Anterior cingulate cortex (tissue), 58 donors: Measurements from ENCODE around the gene PSMB11.

Source experiments
- DNase-seq, 58 donors: peaks; one replicate each; lab custom pipeline; 2025; lab: John Stamatoyannopoulos, UW

The PSMB11 gene

DNA sequence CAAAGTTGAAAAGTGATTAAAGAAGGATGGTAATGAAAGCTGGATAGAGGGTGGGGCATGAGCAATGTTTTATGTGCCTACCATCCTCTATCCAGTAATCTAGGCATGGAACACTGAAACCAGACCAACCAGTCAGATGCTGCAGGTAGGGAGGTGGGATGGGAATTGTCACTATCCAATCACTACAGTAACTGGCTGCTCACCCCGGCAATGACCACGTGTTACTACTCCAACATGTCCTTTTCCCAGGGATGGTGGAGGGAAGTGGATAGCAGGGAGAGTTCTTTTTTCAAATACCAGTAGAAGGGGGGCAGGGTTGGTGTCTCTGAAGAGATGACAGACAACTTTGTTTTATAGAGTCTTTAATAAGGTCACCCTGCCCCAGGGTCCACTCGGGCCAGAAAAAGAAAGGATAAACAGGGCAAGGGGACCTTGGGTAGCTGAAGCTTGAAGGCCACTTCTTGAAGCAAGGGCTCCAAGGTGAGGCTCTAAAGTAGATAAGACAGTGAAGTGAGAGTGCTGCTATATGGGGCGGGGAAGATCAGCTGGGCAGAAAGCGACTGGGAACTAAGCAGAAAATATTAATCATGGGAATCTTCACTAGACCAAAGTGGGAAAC is 30.0 kb downstream of the PSMB11 start:
- DNase-seq: no peak

DNA sequence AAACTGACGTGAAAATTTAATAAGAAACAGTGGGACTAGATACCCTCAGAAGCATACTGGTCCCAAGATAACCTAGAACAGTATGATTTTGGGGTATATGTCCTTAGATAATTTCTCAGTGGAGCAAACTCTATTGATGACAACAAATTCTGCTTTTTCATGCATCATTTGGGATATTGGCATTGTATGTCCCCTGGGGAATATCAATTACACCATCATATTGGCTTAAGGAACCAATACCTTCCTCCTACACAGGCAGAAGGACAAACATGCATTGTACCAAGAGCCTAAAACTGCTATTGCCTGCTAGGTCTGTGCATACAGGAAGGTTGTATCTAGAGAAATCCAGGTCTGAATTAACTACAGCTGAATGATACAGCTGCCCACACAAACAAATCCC is 32.9 kb downstream of the PSMB11 start:
- DNase-seq: no peak

DNA sequence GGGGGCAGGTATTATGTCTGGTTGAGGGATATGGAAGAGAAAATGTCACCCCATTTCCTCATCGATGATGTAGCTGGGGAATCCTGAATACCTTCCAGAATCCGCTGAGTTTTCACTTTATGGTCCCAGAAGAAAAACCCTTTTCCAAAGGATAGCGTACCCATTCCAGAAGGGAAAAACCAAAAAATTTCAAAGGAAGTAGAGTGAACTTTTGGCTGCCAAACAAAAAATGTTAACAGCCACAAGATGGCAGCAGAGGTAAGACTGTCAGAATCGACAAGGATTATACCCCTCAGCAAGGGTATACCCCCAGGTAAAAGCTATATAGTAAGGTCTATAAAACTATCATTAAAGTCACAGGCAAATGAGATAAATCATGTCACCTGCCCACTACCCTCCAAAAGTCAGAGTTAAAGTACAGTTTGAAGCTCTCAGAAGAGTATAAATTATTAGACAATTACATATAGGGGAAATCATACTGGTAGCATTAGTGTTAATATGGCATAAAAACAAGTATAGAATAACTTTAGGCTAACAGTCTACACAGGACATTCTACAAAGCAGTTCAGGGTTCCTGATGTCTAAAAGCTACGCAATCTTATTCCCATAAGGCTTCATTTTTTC is 34.9 kb downstream of the PSMB11 start:
- no peak for DNase-seq

DNA sequence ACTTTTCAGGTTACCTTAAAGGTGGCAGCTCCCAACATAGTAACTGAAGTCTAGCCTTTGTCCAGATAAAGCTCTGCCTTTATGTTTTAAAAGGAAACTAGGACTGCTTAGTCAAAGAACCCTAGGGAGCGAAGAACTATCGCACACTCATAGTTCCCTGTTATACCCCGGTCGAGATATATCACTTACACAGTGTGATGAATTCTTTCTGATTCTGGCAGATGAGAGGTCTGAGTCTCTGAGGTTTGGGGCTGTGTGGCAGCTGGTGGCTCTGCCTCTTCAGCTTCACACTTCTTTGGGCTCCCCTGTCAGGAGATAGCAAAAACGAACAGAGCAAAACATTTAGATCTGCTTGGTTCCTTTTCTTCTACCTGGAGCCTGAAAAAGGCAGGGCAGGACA is 36.0 kb downstream of the PSMB11 start:
- DNase-seq: no peak

DNA sequence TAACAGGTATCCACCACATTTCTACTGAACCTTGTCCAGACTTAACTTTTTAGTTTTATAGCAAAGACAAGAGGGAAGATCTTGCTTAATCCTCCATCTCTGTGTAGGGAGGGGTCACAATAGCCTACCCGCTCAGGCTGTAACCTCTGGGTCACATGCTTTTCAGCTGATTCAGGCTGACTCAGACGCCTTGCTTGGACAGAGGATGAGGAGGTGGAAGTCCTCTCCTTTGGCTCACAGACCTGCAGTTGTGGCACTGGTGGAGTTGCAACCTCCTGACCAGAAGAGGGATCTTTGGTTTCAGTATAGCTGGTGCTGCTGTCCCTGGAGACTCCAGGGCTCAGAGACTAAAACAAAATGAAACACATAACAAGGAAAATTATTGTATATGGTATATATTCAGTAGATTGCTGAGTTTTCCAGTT is 36.7 kb downstream of the PSMB11 start:
- no peak for DNase-seq

DNA sequence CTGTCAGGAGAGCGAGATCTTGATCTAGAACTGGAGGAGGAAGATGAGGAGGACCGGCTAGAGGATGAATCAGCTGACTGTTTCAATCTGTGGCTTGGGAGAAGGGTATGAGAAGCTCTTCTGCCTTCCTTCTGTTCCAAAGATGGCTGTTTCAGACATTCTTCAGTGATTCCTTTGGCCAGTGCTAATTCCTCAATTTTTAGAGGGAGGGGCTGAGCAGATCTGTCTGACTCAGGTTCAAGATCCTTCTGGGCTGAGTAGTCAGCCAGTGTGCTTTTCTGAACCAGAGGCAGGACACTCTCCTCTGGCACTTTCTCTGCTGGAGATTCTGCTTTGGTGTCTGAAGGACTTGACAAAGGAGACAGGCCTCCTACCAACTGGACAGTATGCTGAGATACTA is 37.7 kb downstream of the PSMB11 start:
- DNase-seq: no peak

DNA sequence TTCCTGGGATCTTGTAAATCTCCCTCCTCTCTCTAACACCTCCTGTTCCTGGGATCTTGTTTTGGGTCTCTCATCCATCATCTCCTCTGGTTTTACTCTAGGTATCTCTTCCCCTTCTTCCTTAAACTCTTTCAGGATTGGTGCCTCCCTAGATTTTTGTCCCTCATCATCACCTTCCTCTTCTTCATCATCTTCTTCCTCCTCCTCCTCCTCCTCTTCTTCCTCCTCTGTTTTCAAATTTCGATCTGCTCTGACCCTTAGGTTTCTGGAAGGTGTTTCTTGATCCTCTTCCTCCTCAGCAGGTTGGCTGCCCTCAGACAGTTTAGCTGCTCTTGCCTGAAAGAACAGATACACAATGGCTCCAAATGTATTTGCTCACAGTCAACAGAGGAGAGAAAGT is 38.5 kb downstream of the PSMB11 start:
- DNase-seq: no peak

DNA sequence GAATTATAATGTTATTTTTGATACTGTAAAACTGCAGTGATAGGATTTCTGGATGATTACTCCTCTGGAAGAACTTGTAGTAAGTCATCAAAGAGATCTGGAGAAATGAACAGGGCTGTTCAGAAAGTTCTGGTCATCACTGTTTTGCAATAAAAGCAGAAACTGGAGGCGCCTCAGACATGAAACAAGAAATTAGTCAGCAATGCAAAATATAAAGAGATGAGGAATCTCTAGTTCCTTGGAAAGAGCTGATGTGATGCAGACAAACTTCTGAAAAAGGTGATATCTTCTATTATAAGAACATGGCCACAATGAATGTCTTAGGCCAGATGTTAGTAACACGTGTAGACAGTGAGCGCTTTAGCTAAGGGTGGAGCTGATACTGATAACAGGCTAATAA is 43.4 kb downstream of the PSMB11 start:
- DNase-seq: no peak

DNA sequence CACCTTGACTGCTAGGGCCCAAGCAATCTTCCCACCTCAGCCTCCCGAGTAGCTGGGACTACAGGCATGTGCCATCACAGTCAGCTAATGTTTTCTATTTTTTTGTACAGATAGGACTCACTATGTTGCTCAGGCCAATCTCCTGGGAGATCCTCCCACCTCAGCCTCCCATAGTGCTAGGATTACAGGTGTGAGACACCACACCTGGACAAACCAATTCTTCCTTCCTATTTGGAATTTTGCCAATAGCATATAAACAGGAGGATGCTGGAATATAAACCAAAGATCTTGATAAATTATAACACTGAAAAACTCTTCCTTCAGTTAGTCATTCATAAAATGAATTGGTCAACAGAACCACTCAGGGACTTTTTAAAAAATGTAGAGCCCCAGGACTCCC is 44.6 kb downstream of the PSMB11 start:
- no peak for DNase-seq

DNA sequence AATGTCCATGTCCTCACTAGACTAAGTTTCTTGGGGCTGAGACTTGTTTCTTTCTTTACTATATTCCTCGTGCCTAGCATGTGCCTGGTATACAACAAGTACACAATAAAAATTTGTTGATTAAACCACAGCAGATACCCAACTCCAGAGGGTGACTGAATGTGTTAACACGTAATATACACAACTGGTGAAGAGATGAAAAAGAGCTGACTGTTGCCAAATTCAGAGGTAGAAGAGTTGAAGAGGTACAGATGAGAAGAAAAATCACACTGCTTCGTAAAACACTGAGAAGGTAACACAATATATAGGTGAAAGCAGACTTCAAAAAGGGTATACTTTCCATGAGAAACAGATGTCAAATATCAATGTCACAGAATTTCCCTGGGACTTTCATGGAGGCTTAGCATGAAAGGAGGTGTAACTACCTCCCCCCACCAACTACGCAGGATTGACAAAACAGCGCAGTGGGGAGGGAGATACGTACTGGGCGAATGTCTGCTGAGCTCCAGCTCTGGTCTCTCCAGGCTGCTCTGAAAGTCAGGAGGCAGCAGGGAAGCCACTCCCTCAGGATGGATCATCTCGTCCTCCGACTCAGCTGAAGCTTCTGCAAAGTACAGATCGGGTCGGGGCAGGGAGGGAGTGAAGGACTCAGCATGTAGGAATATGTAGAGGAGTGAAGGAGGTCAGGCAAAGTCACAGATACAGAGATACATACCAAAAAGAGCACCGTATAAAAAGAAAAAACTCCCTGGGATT is 47.7 kb downstream of the PSMB11 start:
- DNase-seq: no peak

DNA sequence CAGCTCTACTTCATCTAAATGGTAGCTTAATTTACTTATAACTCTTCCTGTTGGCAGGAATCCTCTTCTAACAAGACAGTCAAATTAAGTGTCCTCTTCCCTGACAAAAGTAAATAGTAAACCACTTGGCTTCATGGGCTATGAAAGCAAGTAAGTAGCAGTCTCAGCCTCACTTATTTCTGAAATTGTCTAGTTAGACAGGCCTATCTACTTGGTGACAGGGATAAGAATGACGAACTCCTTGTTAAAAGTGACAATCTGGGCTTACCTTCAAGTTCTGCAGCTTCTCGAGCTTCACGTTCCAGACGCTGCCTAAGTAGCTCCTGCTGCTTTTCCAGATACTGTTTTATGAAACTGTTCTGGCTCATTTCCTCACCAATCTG is 48.2 kb downstream of the PSMB11 start:
- DNase-seq: no peak

DNA sequence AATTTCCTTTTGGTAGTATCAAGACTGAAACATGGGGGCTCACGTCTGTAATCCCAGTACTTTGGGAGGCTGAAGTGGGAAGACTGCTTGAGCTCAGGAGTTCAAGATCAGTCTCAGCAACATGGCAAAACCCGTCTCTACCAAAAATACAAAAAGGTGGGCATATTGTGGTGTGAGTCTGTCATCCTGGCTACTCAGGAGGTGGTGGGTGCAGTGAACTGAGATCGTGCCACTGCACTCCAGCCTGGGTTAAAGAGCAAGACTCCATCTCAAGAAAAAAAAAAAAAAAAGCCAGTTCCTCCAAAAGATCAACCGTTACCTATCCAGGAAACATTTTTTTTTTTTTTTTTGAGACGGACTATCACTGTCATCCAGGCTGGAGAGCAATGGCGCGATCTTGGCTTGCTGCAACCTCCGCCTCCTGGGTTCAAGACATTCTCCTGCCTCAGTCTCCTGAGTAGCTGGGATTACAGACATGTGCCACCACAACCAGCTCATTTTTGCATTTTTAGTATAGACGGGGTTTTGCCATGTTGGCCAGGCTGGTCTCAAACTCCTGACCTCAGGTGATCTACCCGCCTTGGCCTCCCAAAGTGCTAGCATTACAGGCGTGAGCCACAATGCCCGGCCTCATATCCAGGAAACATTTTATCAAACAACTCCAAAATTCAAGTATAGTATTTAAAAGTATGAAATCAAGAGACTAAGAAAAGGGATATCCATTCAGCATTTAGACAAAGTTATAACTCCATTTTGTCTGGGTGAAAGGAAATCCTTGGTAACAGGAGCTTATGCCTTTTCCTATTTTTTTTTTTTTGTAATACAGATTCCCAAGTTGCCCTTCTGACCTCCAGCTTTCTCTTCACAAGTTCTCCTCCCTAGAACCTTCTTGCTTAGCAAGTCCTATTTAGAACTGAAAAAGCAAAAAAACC is 49.5 kb downstream of the PSMB11 start:
- no peak for DNase-seq

DNA sequence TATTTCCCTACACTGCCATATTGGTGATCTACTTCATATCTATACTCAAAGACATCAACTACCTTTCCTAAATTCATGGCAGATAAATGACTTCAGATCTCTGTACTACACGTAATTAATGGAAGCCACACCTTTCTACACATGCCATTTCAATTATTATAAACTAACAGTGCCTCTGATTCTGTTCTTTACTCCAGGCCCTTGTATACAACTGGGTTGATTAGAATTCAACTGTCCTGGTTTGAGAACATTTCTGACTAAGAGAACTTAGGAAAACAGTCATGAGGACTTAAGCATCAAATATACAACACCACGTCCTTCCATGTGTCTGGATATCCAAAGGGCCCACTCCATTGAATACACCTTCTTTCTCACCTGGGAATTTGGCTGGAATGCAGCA is 51.1 kb downstream of the PSMB11 start:
- DNase-seq: no peak

DNA sequence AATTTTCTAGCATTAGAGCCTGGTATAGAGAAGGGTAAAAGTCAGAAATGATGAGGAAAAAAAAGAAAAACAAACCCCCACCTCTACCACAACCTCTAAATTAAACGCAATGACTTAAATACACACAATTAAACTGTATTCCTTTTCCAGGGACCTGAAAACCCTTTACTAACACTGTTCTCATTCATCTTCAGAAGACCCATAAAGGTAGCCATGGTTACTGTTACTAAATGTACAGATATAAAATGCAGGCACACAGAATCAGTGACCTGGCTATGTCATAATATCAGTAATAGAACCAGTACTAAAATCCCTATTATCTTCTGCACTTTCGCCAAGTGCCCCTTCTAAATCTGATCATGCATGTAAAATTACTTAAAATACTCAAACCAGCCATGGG is 51.5 kb downstream of the PSMB11 start:
- DNase-seq: no peak
